CD4-positive, CD25-positive, alpha-beta regulatory T cell (primary cell): ENCODE results near the gene KDM3A. TPM values are rescaled to one million over a fixed set of nuclear protein-coding genes. Genes with fewer than 3 reads are reported as not detected.

Experiments
- ATAC-seq, 2 donors: fragments of 150-1000 bp; cut with Tn5 transposase; one replicate each; pipeline ENCODE4 v1.10.0; 2021; ENCODE audit warnings: low read depth in 2 of 2, moderate number of reproducible peaks in 2 of 2, moderate library complexity in 1 of 2
- DNase-seq, 3 donors: peaks; one replicate each; pipeline versions ENCODE4 v3.0.0 to v3.0.0-alpha.2; 2012 to 2022; ENCODE audit warnings: mixed read lengths in 1 of 3
- H3K27ac ChIP-seq: one replicate; pipeline ENCODE4 v1.7.0; 2013; ENCODE audit warnings: mild to moderate bottlenecking, low read length; ENCODE audit not compliant: insufficient read depth, poor library complexity, severe bottlenecking
- H3K27me3 ChIP-seq: one replicate; pipeline ENCODE4 v1.7.0; 2013; ENCODE audit warnings: low read length; ENCODE audit not compliant: control insufficient read depth, insufficient read depth
- H3K36me3 ChIP-seq: one replicate; pipeline ENCODE4 v1.7.0; 2013; ENCODE audit warnings: mild to moderate bottlenecking, low read length, moderate library complexity; ENCODE audit not compliant: control insufficient read depth, insufficient read depth
- H3K4me1 ChIP-seq: 2 replicates; pipeline ENCODE4 v1.7.0; 2013; ENCODE audit warnings: mild to moderate bottlenecking, low read length; ENCODE audit not compliant: insufficient read depth, control insufficient read depth, poor library complexity, severe bottlenecking
- H3K4me3 ChIP-seq: one replicate; pipeline ENCODE4 v1.7.0; 2013; ENCODE audit warnings: low read depth, mild to moderate bottlenecking, low read length, moderate library complexity
- H3K9me3 ChIP-seq, 2 experiments: 1 replicate in 1 of 2; 2 replicates in 1 of 2; pipeline ENCODE4 v1.7.0; 2013; ENCODE audit warnings: low read length in 2 of 2, mild to moderate bottlenecking in 1 of 2, moderate library complexity in 1 of 2; ENCODE audit not compliant: control insufficient read depth in 2 of 2
- H3K27ac Mint-ChIP-seq, 3 donors: one replicate each; pipeline ENCODE4 v1.8.0; 2020 to 2022; ENCODE audit warnings: mild to moderate bottlenecking in 3 of 3, mixed read lengths in 3 of 3, moderate library complexity in 2 of 3
- H3K27me3 Mint-ChIP-seq: one replicate; pipeline ENCODE4 v1.8.0; 2022; ENCODE audit warnings: mild to moderate bottlenecking, mixed read lengths
- H3K36me3 Mint-ChIP-seq: one replicate; pipeline ENCODE4 v1.8.0; 2020; ENCODE audit warnings: mixed read lengths
- H3K4me1 Mint-ChIP-seq, 4 donors: one replicate each; pipeline ENCODE4 v1.8.0; 2020 to 2022; ENCODE audit warnings: mixed read lengths in 4 of 4, mild to moderate bottlenecking in 1 of 4
- H3K4me3 Mint-ChIP-seq, 4 donors: one replicate each; pipeline ENCODE4 v1.8.0; 2020 to 2022; ENCODE audit warnings: mild to moderate bottlenecking in 4 of 4, mixed read lengths in 4 of 4, moderate library complexity in 3 of 4
- H3K9me3 Mint-ChIP-seq, 7 donors: one replicate each; pipeline ENCODE4 v1.8.0; 2020 to 2022; ENCODE audit warnings: mixed read lengths in 7 of 7, mild to moderate bottlenecking in 3 of 7, moderate library complexity in 2 of 7
- polyA plus RNA-seq, 4 donors: library from polyadenylated mRNA; unstranded; fragments of 300-500 nt; fragmentation: Illumina TruSeq; gene quantifications; one replicate each; pipeline ENCODE4 v1.2.3, GENCODE V29; 2021
- total RNA-seq: library from RNA; stranded (reverse); gene quantifications from one replicate; pipeline ENCODE4 v1.2.3, GENCODE V29; 2022

The KDM3A gene
- total and polyA plus RNA-seq, 5 donors from 2014 or later: 22.7 to 138 (median 31.1) TPM

DNA sequence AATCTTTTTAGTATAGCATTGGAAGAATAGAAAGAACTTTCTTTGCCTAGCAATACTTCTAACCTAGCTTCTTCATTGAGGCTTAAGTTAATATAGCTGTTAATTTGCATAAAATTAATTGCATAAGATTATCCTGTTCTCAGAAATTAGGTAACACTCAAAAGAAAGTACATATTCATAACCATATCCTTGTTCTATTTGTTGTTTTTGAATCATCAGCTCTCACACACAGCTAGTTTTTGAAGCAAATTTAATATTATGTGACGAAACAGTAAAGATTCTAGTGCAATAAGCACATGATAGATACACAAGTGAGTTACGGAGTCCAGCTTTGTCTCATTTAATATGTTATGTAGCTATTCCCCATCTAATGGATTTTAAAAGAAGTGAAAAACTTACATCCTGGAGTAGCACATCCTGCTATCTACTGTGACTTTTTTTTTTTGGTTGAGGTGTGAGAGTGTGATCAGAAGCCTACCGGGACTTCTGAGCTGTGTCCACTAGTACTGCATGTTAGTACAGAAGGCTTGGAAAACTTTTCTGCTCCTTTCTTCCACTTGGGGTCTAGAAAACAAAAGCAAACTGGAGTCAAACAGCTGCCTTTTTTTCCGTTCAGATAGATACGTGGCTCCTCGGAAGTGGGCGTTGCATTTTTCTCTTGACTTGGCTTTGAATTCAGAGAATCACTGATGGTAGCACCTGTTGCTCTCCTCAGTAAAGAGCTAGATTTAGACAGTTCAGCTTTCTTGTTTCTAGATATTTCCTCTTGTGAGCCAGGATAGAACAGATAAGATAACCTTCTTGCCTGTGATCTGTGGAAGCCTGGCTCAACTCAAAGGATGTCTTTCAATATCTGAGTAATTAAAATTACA is 27.2 kb downstream of the KDM3A start:
- Histone ChIP-seq H3K36me3 (peaks cover 83% of the 10 kb centered on the region), H3K4me1 (peaks cover 22% of the 10 kb centered on the region), H3K9me3 (no peaks in the 10 kb centered on the region), H3K27ac (peak overlapping the region; percentile 72), H3K4me3 (peak overlapping the region; percentile 71), H3K27me3 (no peaks in the 10 kb centered on the region)
- peak overlapping the region; percentile 71 to 83 (median 71) for H3K27ac Mint-ChIP-seq
- peak in 2 of 3 donors; percentile 41 to 90 for DNase-seq
- peaks cover 67% of the 10 kb centered on the region for H3K36me3 Mint-ChIP-seq
- peak; percentile 85 to 87 for ATAC-seq
- no peaks in the 10 kb centered on the region for H3K9me3 Mint-ChIP-seq
- peak overlapping the region; percentile 40 to 80 (median 68) for H3K4me3 Mint-ChIP-seq
- no peaks in the 10 kb centered on the region for H3K27me3 Mint-ChIP-seq
- peaks cover 42 to 82% (median 60%) of the 10 kb centered on the region in 4 donors for H3K4me1 Mint-ChIP-seq

DNA sequence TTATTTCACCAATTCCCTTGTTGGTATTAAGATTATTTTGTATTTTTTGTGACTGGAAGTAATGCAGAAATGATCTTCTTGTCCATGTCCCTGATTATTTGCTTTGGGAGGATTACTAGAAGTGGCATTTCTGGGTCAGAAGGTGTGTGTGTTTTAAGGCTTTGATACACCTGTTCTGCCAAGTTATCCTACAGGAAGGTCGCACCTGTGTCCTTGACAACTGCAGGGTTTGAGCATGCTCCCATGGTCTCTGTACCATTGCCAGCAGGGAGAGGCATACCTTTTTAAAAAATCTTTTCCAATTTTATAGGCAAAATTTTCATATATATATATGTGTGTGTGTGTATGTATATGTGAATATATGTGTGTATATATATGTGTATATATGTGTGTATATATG is 29.7 kb downstream of the KDM3A start:
- Histone ChIP-seq H3K36me3 (peaks cover 82% of the 10 kb centered on the region), H3K27me3 (no peaks in the 10 kb centered on the region), H3K27ac (no peak overlapping the region), H3K9me3 (no peaks in the 10 kb centered on the region), H3K4me1 (peaks cover 22% of the 10 kb centered on the region), H3K4me3 (no peak overlapping the region)
- no peaks in the 10 kb centered on the region for H3K27me3 Mint-ChIP-seq
- DNase-seq (no peak), ATAC-seq (no peak)
- H3K4me3 Mint-ChIP-seq: no peak overlapping the region
- no peaks in the 10 kb centered on the region for H3K9me3 Mint-ChIP-seq
- peak overlapping the region in 1 of 3 donors; percentile 40 for H3K27ac Mint-ChIP-seq
- H3K4me1 Mint-ChIP-seq: peaks cover 33 to 73% (median 53%) of the 10 kb centered on the region in 4 donors
- peaks cover 66% of the 10 kb centered on the region for H3K36me3 Mint-ChIP-seq

DNA sequence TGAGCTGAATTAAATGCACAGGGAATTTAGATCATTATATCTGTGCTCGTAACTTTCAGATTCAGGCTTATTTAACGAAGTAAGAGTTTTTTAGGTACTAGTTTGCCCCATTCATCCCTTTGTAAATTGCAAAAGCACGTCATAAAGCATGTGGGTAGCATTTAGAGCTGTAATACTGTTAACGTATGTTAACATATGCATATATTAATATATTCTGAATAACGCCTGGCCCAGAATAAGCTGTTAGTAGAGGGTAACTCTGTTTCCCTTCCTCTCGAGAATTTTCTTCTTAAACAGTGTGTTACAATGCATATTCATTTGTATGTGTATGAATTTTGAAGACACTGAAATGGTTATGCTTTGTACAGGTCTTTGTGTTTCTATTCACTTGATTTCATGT is 30.5 kb downstream of the KDM3A start:
- H3K36me3 Mint-ChIP-seq: peaks cover 63% of the 10 kb centered on the region

GRCh38 chr2:86476092-86476491 is 34.9 kb downstream of the KDM3A start:
- H3K27me3 Mint-ChIP-seq: no peaks in the 10 kb centered on the region
- no peaks in the 10 kb centered on the region for H3K27me3 ChIP-seq
- H3K27ac Mint-ChIP-seq: peak overlapping the region; percentile 44 to 62 (median 61)
- no peaks in the 10 kb centered on the region for H3K9me3 Mint-ChIP-seq
- no peak overlapping the region for H3K4me3 Mint-ChIP-seq
- H3K4me1 Mint-ChIP-seq: peaks cover 18 to 34% (median 24%) of the 10 kb centered on the region in 4 donors
- peaks cover 95% of the 10 kb centered on the region for H3K36me3 ChIP-seq
- H3K4me1 ChIP-seq: no peaks in the 10 kb centered on the region
- H3K27ac ChIP-seq: no peak overlapping the region
- H3K36me3 Mint-ChIP-seq: peaks cover 79% of the 10 kb centered on the region
- H3K4me3 ChIP-seq: no peak overlapping the region
- no peaks in the 10 kb centered on the region for H3K9me3 ChIP-seq
- DNase-seq (no peak), ATAC-seq (no peak)

More for the DNA sequence above, 30.5 kb downstream of the KDM3A start:
- H3K36me3 ChIP-seq: peaks cover 83% of the 10 kb centered on the region
- no peaks in the 10 kb centered on the region for H3K9me3 ChIP-seq
- H3K27ac ChIP-seq: no peak overlapping the region
- H3K4me3 Mint-ChIP-seq: peak overlapping the region in 1 of 4 donors; percentile 47
- DNase-seq (no peak), ATAC-seq (no peak)
- H3K9me3 Mint-ChIP-seq: no peaks in the 10 kb centered on the region
- H3K4me1 Mint-ChIP-seq: peaks cover 38 to 72% (median 50%) of the 10 kb centered on the region in 4 donors
- peaks cover 22% of the 10 kb centered on the region for H3K4me1 ChIP-seq
- H3K27me3 Mint-ChIP-seq: no peaks in the 10 kb centered on the region
- H3K4me3 ChIP-seq: no peak overlapping the region
- peak overlapping the region in 1 of 3 donors; percentile 23 for H3K27ac Mint-ChIP-seq
- no peaks in the 10 kb centered on the region for H3K27me3 ChIP-seq

- H3K36me3 Mint-ChIP-seq: peaks cover 76% of the 10 kb centered on the region
- no peaks in the 10 kb centered on the region for H3K27me3 Mint-ChIP-seq
- DNase-seq: no peak
- peaks cover 13 to 28% (median 19%) of the 10 kb centered on the region in 4 donors for H3K4me1 Mint-ChIP-seq
- no peaks in the 10 kb centered on the region for H3K9me3 Mint-ChIP-seq
- no peaks in the 10 kb centered on the region for H3K9me3 ChIP-seq
- H3K27ac ChIP-seq: no peak overlapping the region
- no peak overlapping the region for H3K4me3 ChIP-seq
- peak overlapping the region in 2 of 3 donors; percentile 42 to 77 for H3K27ac Mint-ChIP-seq
- H3K27me3 ChIP-seq: no peaks in the 10 kb centered on the region
- no peaks in the 10 kb centered on the region for H3K4me1 ChIP-seq
- peaks cover 97% of the 10 kb centered on the region for H3K36me3 ChIP-seq
- H3K4me3 Mint-ChIP-seq: no peak overlapping the region
- ATAC-seq: no peak
Measured at GRCh38 chr2:86476918-86477317, 35.7 kb downstream of the KDM3A start.

DNA sequence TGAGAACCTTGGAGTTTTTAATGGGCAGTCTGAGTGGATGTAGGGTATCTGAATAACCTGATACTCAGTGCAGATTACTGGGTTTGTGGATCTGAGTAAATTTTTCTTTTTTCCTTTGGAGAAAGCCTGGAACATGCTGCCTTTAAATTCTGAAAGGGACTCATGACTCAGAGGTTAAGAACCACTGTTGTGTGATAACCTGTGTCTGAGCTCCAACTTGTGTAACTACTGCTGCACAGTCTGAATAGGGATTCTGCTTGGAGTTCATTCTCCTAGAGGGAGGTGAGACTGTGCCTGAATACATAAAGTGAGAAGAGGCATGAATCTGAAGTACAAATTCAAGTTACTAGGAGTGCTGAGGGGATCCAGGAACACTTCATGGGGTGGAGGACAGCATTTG is 36.2 kb downstream of the KDM3A start:
- Mint-ChIP-seq H3K27me3 (no peaks in the 10 kb centered on the region), H3K27ac (peak overlapping the region in 2 of 3 donors; percentile 21 to 77), H3K4me3 (no peak overlapping the region), H3K36me3 (peaks cover 77% of the 10 kb centered on the region), H3K9me3 (no peaks in the 10 kb centered on the region), H3K4me1 (peaks cover 11 to 26% (median 18%) of the 10 kb centered on the region in 4 donors)
- H3K4me3 ChIP-seq: no peak overlapping the region
- DNase-seq (no peak), ATAC-seq (no peak)
- H3K36me3 ChIP-seq: peaks cover 99% of the 10 kb centered on the region
- H3K27ac ChIP-seq: no peak overlapping the region
- H3K4me1 ChIP-seq: no peaks in the 10 kb centered on the region
- no peaks in the 10 kb centered on the region for H3K9me3 ChIP-seq
- no peaks in the 10 kb centered on the region for H3K27me3 ChIP-seq

DNA sequence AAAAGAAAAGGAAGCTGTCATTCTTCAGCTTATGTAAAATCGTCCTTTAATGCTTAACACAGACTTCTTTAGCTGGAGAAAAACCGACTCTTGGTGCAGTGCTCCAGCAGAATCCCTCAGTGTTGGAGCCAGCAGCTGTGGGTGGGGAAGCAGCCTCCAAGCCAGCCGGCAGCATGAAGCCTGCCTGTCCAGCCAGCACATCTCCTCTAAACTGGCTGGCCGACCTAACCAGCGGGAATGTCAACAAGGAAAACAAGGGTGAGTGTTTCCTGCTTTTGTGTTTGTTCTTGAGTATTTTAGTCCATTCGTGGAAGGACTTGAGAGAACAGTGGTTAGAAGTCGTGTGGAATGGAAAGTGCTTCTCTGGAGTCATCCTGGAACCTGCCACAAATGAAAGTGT is 38.9 kb downstream of the KDM3A start:
- Histone ChIP-seq H3K9me3 (no peaks in the 10 kb centered on the region), H3K4me1 (no peaks in the 10 kb centered on the region), H3K4me3 (no peak overlapping the region), H3K27me3 (no peaks in the 10 kb centered on the region), H3K36me3 (peaks cover 99% of the 10 kb centered on the region), H3K27ac (no peak overlapping the region)
- no peaks in the 10 kb centered on the region for H3K27me3 Mint-ChIP-seq
- peak overlapping the region in 2 of 3 donors; percentile 43 to 77 for H3K27ac Mint-ChIP-seq
- peaks cover 6 to 16% (median 12%) of the 10 kb centered on the region in 4 donors for H3K4me1 Mint-ChIP-seq
- H3K36me3 Mint-ChIP-seq: peaks cover 81% of the 10 kb centered on the region
- H3K9me3 Mint-ChIP-seq: no peaks in the 10 kb centered on the region
- H3K4me3 Mint-ChIP-seq: no peak overlapping the region
- ATAC-seq (no peak), DNase-seq (no peak)
